HEK293 (cell line): ENCODE measurements around the gene LMBR1.

Experiments
- BCL11B ChIP-seq: fragments of 450-650 bp; formaldehyde crosslinking; IDR thresholded peaks from 2 replicates; pipeline ENCODE4 v1.5.1; 2016; ENCODE audit warnings: low read depth, missing biosample characterization, missing genetic modification characterization
- GLI2 ChIP-seq: fragments of 450-650 bp; formaldehyde crosslinking; IDR thresholded peaks from 2 replicates; pipeline ENCODE4; 2017; ENCODE audit warnings: missing biosample characterization, missing genetic modification characterization, low read depth, borderline replicate concordance
- GLI4 ChIP-seq: fragments of 450-650 bp; formaldehyde crosslinking; IDR thresholded peaks from 2 replicates; pipeline ENCODE4 v1.5.1; 2016; ENCODE audit warnings: missing biosample characterization, missing genetic modification characterization
- PATZ1 ChIP-seq: fragments of 450-650 bp; formaldehyde crosslinking; IDR thresholded peaks from 2 replicates; pipeline ENCODE4 v1.5.1; 2016; ENCODE audit warnings: missing biosample characterization, missing genetic modification characterization
- SALL2 ChIP-seq: fragments of 450-650 bp; formaldehyde crosslinking; IDR thresholded peaks from 2 replicates; pipeline ENCODE4 v1.5.0; 2017; ENCODE audit warnings: missing biosample characterization, mild to moderate bottlenecking, missing genetic modification characterization, borderline replicate concordance
- SCRT2 ChIP-seq: fragments of 450-650 bp; formaldehyde crosslinking; IDR thresholded peaks from 2 replicates; pipeline ENCODE4 v1.5.1; 2016; ENCODE audit warnings: missing biosample characterization, missing genetic modification characterization
- WT1 ChIP-seq: fragments of 450-650 bp; formaldehyde crosslinking; IDR thresholded peaks from 2 replicates; pipeline ENCODE4 v1.5.1; 2016; ENCODE audit warnings: missing biosample characterization, missing genetic modification characterization
- ZBTB1 ChIP-seq: fragments of 450-650 bp; formaldehyde crosslinking; IDR thresholded peaks from 2 replicates; pipeline ENCODE4 v1.5.1; 2016; ENCODE audit warnings: missing biosample characterization, missing genetic modification characterization
- ZBTB10 ChIP-seq: fragments of 450-650 bp; formaldehyde crosslinking; IDR thresholded peaks from 2 replicates; pipeline ENCODE4 v1.5.1; 2016; ENCODE audit warnings: missing biosample characterization, missing genetic modification characterization
- ZBTB20 ChIP-seq: fragments of 450-650 bp; formaldehyde crosslinking; IDR thresholded peaks from 2 replicates; pipeline ENCODE4 v1.5.1; 2016; ENCODE audit warnings: missing biosample characterization, missing genetic modification characterization
- ZBTB44 ChIP-seq: fragments of 450-650 bp; IDR thresholded peaks from 2 replicates; pipeline ENCODE4 v1.5.1; 2018; ENCODE audit warnings: missing biosample characterization, mild to moderate bottlenecking, missing genetic modification characterization
- ZBTB8A ChIP-seq: fragments of 450-650 bp; formaldehyde crosslinking; IDR thresholded peaks from 2 replicates; pipeline ENCODE4 v1.5.1; 2016; ENCODE audit warnings: missing biosample characterization, missing genetic modification characterization
- ZEB2 ChIP-seq: fragments of 450-650 bp; formaldehyde crosslinking; IDR thresholded peaks from 2 replicates; pipeline ENCODE4 v1.5.1; 2016; ENCODE audit warnings: missing biosample characterization, missing genetic modification characterization
- ZNF133 ChIP-seq: fragments of 450-650 bp; formaldehyde crosslinking; IDR thresholded peaks from 2 replicates; pipeline ENCODE4 v1.5.1; 2016; ENCODE audit warnings: missing biosample characterization, missing genetic modification characterization
- ZNF140 ChIP-seq: fragments of 450-650 bp; formaldehyde crosslinking; IDR thresholded peaks from 2 replicates; pipeline ENCODE4 v1.5.1; 2016; ENCODE audit warnings: missing biosample characterization, missing genetic modification characterization
- ZNF19 ChIP-seq: fragments of 450-650 bp; formaldehyde crosslinking; IDR thresholded peaks from 2 replicates; pipeline ENCODE4; 2016; ENCODE audit warnings: missing biosample characterization, missing genetic modification characterization, low read depth
- ZNF223 ChIP-seq: fragments of 450-650 bp; formaldehyde crosslinking; IDR thresholded peaks from 2 replicates; pipeline ENCODE4 v1.5.1; 2016; ENCODE audit warnings: missing biosample characterization, missing genetic modification characterization
- ZNF302 ChIP-seq: fragments of 450-650 bp; formaldehyde crosslinking; IDR thresholded peaks from 2 replicates; pipeline ENCODE4 v1.5.1; 2016; ENCODE audit warnings: missing biosample characterization, missing genetic modification characterization, low read depth
- ZNF391 ChIP-seq: fragments of 450-650 bp; formaldehyde crosslinking; IDR thresholded peaks from 2 replicates; pipeline ENCODE4 v1.5.1; 2016; ENCODE audit warnings: low read depth, missing biosample characterization, missing genetic modification characterization, borderline replicate concordance
- ZNF423 ChIP-seq: fragments of 450-650 bp; formaldehyde crosslinking; IDR thresholded peaks from 2 replicates; pipeline ENCODE4 v1.5.1; 2016; ENCODE audit warnings: missing biosample characterization, missing genetic modification characterization
- ZNF433 ChIP-seq: fragments of 450-650 bp; formaldehyde crosslinking; IDR thresholded peaks from 2 replicates; pipeline ENCODE4 v1.5.1; 2016; ENCODE audit warnings: missing biosample characterization, missing genetic modification characterization, low read depth
- ZNF571 ChIP-seq: fragments of 450-650 bp; formaldehyde crosslinking; IDR thresholded peaks from 2 replicates; pipeline ENCODE4 v1.5.0; 2017; ENCODE audit warnings: missing biosample characterization, missing genetic modification characterization
- ZNF600 ChIP-seq: fragments of 450-650 bp; formaldehyde crosslinking; IDR thresholded peaks from 2 replicates; pipeline ENCODE4 v1.5.1; 2016; ENCODE audit warnings: missing biosample characterization, missing genetic modification characterization
- ZNF610 ChIP-seq: fragments of 450-650 bp; formaldehyde crosslinking; IDR thresholded peaks from 2 replicates; pipeline ENCODE4 v1.5.1; 2016; ENCODE audit warnings: missing biosample characterization, missing genetic modification characterization, borderline replicate concordance
- ZNF626 ChIP-seq: fragments of 450-650 bp; sonication (Bioruptor Pico); formaldehyde crosslinking; IDR thresholded peaks from 2 replicates; pipeline ENCODE4 v1.5.1; 2018; ENCODE audit warnings: missing biosample characterization, missing genetic modification characterization, inconsistent platforms
- ZNF629 ChIP-seq: fragments of 450-650 bp; formaldehyde crosslinking; IDR thresholded peaks from 2 replicates; pipeline ENCODE4 v1.5.1; 2017; ENCODE audit warnings: missing biosample characterization, missing genetic modification characterization
- ZNF664 ChIP-seq: fragments of 450-650 bp; formaldehyde crosslinking; IDR thresholded peaks from 2 replicates; pipeline ENCODE4 v1.5.1; 2016; ENCODE audit warnings: missing biosample characterization, missing genetic modification characterization
- ZNF692 ChIP-seq: fragments of 450-650 bp; formaldehyde crosslinking; IDR thresholded peaks from 2 replicates; pipeline ENCODE4 v1.5.1; 2016; ENCODE audit warnings: missing biosample characterization, missing genetic modification characterization
- ZNF747 ChIP-seq: fragments of 450-650 bp; formaldehyde crosslinking; IDR thresholded peaks from 2 replicates; pipeline ENCODE4 v1.5.1; 2016; ENCODE audit warnings: missing biosample characterization, missing genetic modification characterization
- ZSCAN4 ChIP-seq: fragments of 450-650 bp; formaldehyde crosslinking; IDR thresholded peaks from 2 replicates; pipeline ENCODE4 v1.5.1; 2017; ENCODE audit warnings: missing biosample characterization, missing genetic modification characterization
- ZSCAN5A ChIP-seq: fragments of 450-650 bp; formaldehyde crosslinking; IDR thresholded peaks from 2 replicates; pipeline ENCODE4 v1.5.1; 2016; ENCODE audit warnings: missing biosample characterization, missing genetic modification characterization

LMBR1 gene

GRCh38 chr7:156640949-156641485 lies 252.0 kb downstream of the LMBR1 start (continued):
- TF ChIP-seq ZSCAN4 (tag by site-specific recombination) (no peak), WT1 (tag by site-specific recombination) (no peak), ZBTB1 (tag by site-specific recombination) (no peak), ZNF571 (tag by site-specific recombination) (no peak), ZNF610 (0 out of 2 replicates have a peak, but pooled peaks have one; percentile 19), ZNF626 (no peak), SCRT2 (no peak), ZNF391 (tag by site-specific recombination) (no peak), ZNF747 (tag by site-specific recombination) (no peak), ZNF692 (tag by site-specific recombination) (peak; percentile 12; the same call in 1 of the 2 replicates), ZNF600 (no peak), BCL11B (tag by site-specific recombination) (no peak), ZNF423 (no peak), ZBTB20 (peak; percentile 69; the same call in 1 of the 2 replicates), ZBTB8A (tag by site-specific recombination) (no peak), GLI4 (tag by site-specific recombination) (peak; percentile 34; the same call in 1 of the 2 replicates), ZNF433 (no peak), ZNF629 (tag by site-specific recombination) (0 out of 2 replicates have a peak, but pooled peaks have one; percentile 21), ZNF664 (tag by site-specific recombination) (no peak), ZNF140 (no peak), PATZ1 (0 out of 2 replicates have a peak, but pooled peaks have one; percentile 23), ZSCAN5A (tag by site-specific recombination) (0 out of 2 replicates have a peak, but pooled peaks have one; percentile 31), ZNF133 (tag by site-specific recombination) (no peak), ZBTB10 (no peak; the same call in 1 of the 2 replicates), SALL2 (tag by site-specific recombination) (no peak), ZNF19 (tag by site-specific recombination) (no peak), ZEB2 (tag by site-specific recombination) (peak; percentile 44; the same call in 1 of the 2 replicates), ZBTB44 (tag by site-specific recombination) (no peak), GLI2 (tag by site-specific recombination) (no peak), ZNF302 (no peak), ZNF223 (tag by site-specific recombination) (no peak)
